ENCODE measurements around the gene THSD1.
A peak's percentile ranks its signal among the peaks of the same experiment; 100 is the strongest.
"Not testable (repeated sequence)": the region's sequence is repeated elsewhere in the genome, so short reads cannot be mapped to it uniquely, and the experiment has no call there.

GRCh38 chr13:52408071-52408658, 2.2 kb upstream of the THSD1 start:
- TF ChIP-seq CTCF (IDR thresholded peaks at IDR 0.05 in 8 of 11, conservative IDR thresholded peaks at IDR 0.05 in 3 of 11); POLR2A (IDR thresholded peaks at IDR 0.05): not testable (repeated sequence)
- peak in 2 of 3 donors; percentile 16 to 38 for TF ChIP-seq POLR2AphosphoS5 (IDR thresholded peaks at IDR 0.05)
